ENCODE measurements around the gene WDR1. TPM values are rescaled to one million over a fixed set of nuclear protein-coding genes. Genes with fewer than 3 reads are reported as not detected.

Gene WDR1
- polyA plus RNA-seq, 3 donors = 206 to 251 (median 243) TPM

- Mint-ChIP-seq H3K27me3 (ENCODE audit: low read depth in 3 of 3) (peaks cover 0 to 7% (median 5%) of the 10 kb centered on the region in 3 donors), H3K27ac (no peak overlapping the region), H3K4me3 (no peak overlapping the region), H3K4me1 (peaks cover 41% of the 10 kb centered on the region), H3K9me3 (no peaks in the 10 kb centered on the region), H3K36me3 (no peaks in the 10 kb centered on the region)
- Histone ChIP-seq H3K27ac (ENCODE audit: low read depth in 1 of 2, low read length in 2 of 2) (no peak overlapping the region), H3K9me3 (replicated peaks in 1 of 2; ENCODE audit: control insufficient read depth in 1 of 2, insufficient read depth in 1 of 2, low read length in 2 of 2) (no peaks in the 10 kb centered on the region), H3K36me3 (replicated peaks in 1 of 2; ENCODE audit: control insufficient read depth in 1 of 2, insufficient read depth in 2 of 2, low read length in 2 of 2) (no peaks in the 10 kb centered on the region), H3K4me1 (ENCODE audit: control insufficient read depth in 1 of 2, insufficient read depth in 2 of 2, low read length in 2 of 2) (peaks cover 30 to 31% of the 10 kb centered on the region in 2 donors), H3K4me3 (replicated peaks in 1 of 3; ENCODE audit: low read depth in 2 of 3, low read length in 3 of 3) (no peak overlapping the region), H2AFZ (ENCODE audit: insufficient read depth, low read depth, low read length, poor library complexity, severe bottlenecking) (no peak overlapping the region), H3K9ac (ENCODE audit: insufficient read depth, low read length, poor library complexity, severe bottlenecking) (no peak overlapping the region), H3K79me2 (ENCODE audit: insufficient read depth, low read length) (peaks cover 8% of the 10 kb centered on the region), H3K27me3 (ENCODE audit: control insufficient read depth in 2 of 2, insufficient read depth in 2 of 2, low read length in 2 of 2) (no peaks in the 10 kb centered on the region), H3K4me2 (replicated peaks; ENCODE audit: extremely low read depth, low read length, poor library complexity, severe bottlenecking) (no peak overlapping the region), H4K20me1 (ENCODE audit: insufficient read depth, low read length) (no peaks in the 10 kb centered on the region)
- no peak for DNase-seq
- no peak for TF ChIP-seq CTCF (IDR thresholded peaks at IDR 0.05)
- WGBS (ENCODE audit: insufficient coverage) = 74% methylated on average over 9 of the region's 12 CpGs
- intact Hi-C loops (cut with micrococcal nuclease) = no loop called here
Observed at GRCh38 chr4:10122236-10122932, 5.8 kb upstream of the WDR1 start.

- Histone ChIP-seq H3K36me3 (replicated peaks in 1 of 2; ENCODE audit: control insufficient read depth in 1 of 2, insufficient read depth in 2 of 2, low read length in 2 of 2) (no peaks in the 10 kb centered on the region), H3K9ac (ENCODE audit: insufficient read depth, low read length, poor library complexity, severe bottlenecking) (no peak overlapping the region), H3K27me3 (ENCODE audit: control insufficient read depth in 2 of 2, insufficient read depth in 2 of 2, low read length in 2 of 2) (no peaks in the 10 kb centered on the region), H3K4me1 (ENCODE audit: control insufficient read depth in 1 of 2, insufficient read depth in 2 of 2, low read length in 2 of 2) (peaks cover 32% of the 10 kb centered on the region in 2 donors), H3K9me3 (replicated peaks in 1 of 2; ENCODE audit: control insufficient read depth in 1 of 2, insufficient read depth in 1 of 2, low read length in 2 of 2) (no peaks in the 10 kb centered on the region), H2AFZ (ENCODE audit: insufficient read depth, low read depth, low read length, poor library complexity, severe bottlenecking) (no peak overlapping the region), H3K4me3 (replicated peaks in 1 of 3; ENCODE audit: low read depth in 2 of 3, low read length in 3 of 3) (no peak overlapping the region), H3K27ac (ENCODE audit: low read depth in 1 of 2, low read length in 2 of 2) (no peak overlapping the region), H3K79me2 (ENCODE audit: insufficient read depth, low read length) (peaks cover 8% of the 10 kb centered on the region), H4K20me1 (ENCODE audit: insufficient read depth, low read length) (no peaks in the 10 kb centered on the region), H3K4me2 (replicated peaks; ENCODE audit: extremely low read depth, low read length, poor library complexity, severe bottlenecking) (no peak overlapping the region)
- H3K27me3 Mint-ChIP-seq (ENCODE audit: low read depth in 3 of 3) = peaks cover 0 to 7% (median 5%) of the 10 kb centered on the region in 3 donors
- no peak overlapping the region for H3K27ac Mint-ChIP-seq
- H3K4me1 Mint-ChIP-seq = peaks cover 43% of the 10 kb centered on the region
- H3K36me3 Mint-ChIP-seq = no peaks in the 10 kb centered on the region
- no peak for TF ChIP-seq CTCF (IDR thresholded peaks at IDR 0.05)
- H3K4me3 Mint-ChIP-seq = no peak overlapping the region
- H3K9me3 Mint-ChIP-seq = no peaks in the 10 kb centered on the region
- 55% methylated on average over 5 of the region's 10 CpGs for WGBS (ENCODE audit: insufficient coverage)
- DNase-seq = no peak
- intact Hi-C loops (cut with micrococcal nuclease) = no loop called here
Observed at GRCh38 chr4:10121568-10122208, 5.1 kb upstream of the WDR1 start.

Data from CD14-positive monocyte (primary cell).